ENCODE data around the gene CMTM1. TPM values are rescaled to one million over a fixed set of nuclear protein-coding genes. Genes with fewer than 3 reads are reported as not detected.
"Not testable (repeated sequence)": the region's sequence is repeated elsewhere in the genome, so short reads cannot be mapped to it uniquely, and the experiment has no call there.

The CMTM1 gene
- total RNA-seq, 1 donor from 2014 or later = 0.92 TPM

DNA sequence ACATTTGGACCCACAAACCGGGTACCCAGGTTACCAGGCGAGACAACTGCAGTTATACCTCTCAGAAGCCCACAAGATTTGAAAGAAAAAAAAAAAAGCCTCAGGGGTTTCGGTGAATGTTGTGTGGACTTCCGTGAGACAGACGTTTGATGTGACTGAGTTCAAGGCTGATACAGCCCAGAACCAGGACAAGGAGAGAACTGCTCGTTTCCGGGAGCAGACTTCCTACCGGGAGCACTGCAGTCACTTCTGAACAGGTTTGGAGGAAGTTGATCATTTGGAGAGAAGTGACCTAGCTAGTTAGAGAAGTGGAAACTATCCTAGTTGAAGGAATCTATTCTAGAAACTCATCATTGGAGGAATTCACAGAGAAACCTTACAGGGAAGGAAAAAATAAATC is 13.0 kb upstream of the CMTM1 start:
- ATAC-seq (no peak), DNase-seq (ENCODE audit: missing footprints) (no peak)
- intact Hi-C loops (cut with DNase I) = loop anchor here (2.0 kb wide), 1 partner anchor 52 kb away; the partner anchor contains the start of gene CMTM3

DNA sequence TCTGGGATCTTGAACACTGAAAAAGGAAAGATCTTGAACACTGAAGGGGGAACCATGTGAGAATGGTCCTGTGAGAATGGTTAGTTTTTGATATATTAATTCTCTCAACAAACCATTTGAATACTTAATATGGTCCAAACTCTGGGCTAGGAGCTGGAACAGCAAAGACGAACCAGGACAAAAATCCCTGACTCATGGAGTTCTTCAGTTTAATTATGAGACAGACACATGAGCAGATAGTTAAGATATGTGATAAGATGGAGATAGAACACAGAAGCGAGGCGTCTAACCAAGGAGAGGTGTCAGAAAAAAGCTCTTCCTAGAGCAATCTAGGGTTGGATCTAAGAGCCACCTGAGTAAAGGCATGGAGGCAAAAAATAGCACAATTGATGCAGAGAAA is 12.2 kb upstream of the CMTM1 start:
- DNase-seq (ENCODE audit: missing footprints) (no peak), ATAC-seq (no peak)
- intact Hi-C loops (cut with DNase I) = no loop called here

DNA sequence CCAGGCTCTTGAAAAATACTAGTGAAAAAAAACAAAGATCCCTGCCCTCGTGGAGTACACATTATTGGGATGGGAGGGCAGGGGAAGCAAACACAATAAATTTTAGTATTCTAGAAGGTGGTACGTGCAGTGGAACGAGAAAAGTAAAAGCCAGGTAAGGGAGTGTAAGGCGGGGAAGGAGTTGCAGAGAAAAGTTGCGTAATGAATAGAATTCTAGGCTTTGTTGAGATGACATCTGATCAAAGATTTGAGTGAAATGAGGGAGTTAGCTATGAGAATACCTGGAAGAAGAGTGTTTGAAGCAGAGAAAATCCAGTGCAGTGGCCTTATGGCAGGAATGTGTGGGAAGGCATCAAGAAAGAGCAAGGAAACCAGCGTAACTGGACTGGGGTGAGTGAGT is 11.7 kb upstream of the CMTM1 start:
- intact Hi-C loops (cut with DNase I) = no loop called here
- DNase-seq (ENCODE audit: missing footprints) = no peak
- ATAC-seq = no peak

DNA sequence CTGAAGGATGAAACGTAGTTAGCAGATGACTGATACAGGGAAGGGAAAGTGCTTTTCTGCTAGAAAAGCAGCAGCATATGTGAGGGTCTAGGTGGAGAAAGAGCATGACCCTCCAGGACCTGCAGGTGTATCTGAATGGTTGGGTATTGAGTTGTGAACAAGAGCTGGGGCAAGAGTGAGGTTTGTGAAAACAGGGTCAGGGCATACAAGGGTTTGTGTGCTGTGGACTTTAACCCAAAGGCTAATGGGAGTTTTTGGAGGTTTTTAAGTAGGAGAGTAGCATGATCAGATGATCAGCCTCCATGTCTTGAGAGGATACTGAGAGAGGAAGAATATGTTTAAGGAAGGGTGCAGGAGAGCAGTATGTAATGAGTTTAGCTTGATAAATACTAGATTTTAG is 6.1 kb upstream of the CMTM1 start:
- DNase-seq (ENCODE audit: missing footprints) (no peak), ATAC-seq (no peak)
- intact Hi-C loops (cut with DNase I) = no loop called here

DNA sequence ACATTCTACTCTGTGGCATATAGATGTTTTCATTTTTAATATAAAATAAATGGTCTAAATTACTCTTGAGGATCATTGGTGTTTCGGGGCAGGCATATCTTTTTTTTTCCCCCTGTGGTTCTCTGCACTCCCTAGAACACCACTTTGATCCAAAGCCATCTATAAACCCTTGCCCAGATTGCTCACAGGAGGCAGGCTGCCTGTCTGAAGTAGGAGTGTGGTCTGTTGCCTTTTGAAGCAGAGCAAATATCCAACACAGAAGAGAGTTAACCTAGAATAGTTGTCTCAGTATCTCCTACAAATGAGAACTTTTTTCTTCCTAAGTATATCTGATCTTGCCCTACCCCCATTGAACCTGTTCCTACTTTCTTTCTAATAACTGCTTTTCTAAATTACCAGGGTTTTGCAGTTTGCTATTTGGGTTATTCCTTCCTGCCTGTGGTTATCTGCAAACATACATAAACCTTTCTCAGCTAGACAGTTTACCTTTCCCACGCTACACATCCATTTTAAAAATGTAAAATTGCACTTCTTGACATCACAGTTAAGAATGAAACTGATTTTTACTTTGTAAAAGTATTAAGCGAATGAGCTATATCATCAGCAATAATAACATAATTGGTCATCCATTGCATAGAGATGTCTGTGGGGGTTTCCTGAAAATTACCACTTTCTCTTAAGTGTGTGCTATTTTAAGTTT is 4.7 kb upstream of the CMTM1 start:
- intact Hi-C loops (cut with DNase I) = no loop called here
- ATAC-seq (no peak), DNase-seq (ENCODE audit: missing footprints) (no peak)

DNA sequence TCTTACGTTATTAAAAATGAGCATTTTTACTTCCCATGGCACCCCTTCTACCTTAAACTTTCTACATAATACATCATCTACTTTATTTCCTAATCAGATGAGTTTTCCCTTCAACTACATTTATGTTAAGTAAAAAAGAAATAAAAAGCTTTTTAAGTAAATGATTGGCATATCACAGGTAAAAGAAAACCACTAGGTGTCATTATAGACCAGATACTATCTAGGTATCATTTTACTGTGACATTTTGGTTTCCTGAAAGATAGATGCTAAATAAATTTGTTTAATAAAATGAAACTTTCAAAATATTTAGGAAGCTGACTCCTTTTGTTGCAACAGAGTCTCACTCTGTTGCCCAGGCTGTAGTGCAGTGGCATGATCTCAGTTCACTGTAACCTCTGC is 3.8 kb upstream of the CMTM1 start:
- ATAC-seq = no peak
- intact Hi-C loops (cut with DNase I) = no loop called here
- DNase-seq (ENCODE audit: missing footprints) = no peak

DNA sequence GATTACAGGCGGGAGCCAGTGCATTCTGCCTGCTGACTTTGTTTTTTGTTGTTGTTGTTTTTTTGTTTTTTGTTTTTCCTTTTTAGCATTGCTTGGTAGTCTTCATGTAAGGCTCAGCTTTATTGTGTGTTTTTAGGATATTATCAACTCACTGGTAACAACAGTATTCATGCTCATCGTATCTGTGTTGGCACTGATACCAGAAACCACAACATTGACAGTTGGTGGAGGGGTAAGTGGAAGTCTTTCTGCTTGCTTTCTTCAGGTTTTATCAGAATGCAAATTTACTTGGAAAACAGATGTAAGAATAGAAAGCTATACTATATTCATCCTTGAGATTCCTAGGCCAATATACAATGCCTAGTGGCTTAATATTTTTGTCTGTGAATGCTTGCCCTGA is 3.3 kb upstream of the CMTM1 start:
- ATAC-seq (no peak), DNase-seq (ENCODE audit: missing footprints) (no peak)
- intact Hi-C loops (cut with DNase I) = no loop called here

DNA sequence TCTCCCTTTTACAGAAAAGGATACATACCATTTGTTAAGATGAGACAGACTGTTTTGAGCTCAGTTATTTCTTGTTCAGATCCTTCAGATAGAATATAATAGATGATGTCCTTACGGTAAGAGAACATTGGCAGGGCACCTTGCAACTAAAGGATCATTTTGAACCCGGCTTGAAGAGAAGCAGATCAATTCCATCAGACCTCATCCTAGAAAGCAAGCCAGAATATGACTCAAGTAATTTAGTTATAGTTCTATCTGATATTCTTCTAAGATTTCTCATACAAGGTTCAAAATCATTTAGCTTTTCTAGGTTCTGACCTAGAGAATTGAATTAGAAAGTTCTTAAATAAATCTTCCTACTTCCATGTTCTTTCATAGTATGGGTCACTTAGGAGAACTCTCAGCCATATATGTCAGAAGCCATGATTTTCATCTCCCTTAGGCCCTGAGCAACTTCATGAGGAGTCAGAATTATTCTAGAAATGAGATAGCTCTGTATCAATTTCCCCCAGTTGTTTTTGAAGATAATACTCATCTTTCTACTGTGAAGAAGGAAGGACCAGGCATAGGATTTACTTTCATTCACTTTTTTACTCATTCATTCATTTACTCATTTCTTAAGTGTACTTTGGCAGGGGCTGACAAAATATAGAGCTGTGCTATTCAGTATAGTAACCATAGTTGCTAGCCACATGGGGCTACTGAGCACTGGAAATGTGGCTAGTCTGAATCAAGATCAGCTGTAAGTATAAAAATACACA is 2.5 kb upstream of the CMTM1 start:
- DNase-seq (ENCODE audit: missing footprints) (no peak), ATAC-seq (no peak)
- intact Hi-C loops (cut with DNase I) = no loop called here

DNA sequence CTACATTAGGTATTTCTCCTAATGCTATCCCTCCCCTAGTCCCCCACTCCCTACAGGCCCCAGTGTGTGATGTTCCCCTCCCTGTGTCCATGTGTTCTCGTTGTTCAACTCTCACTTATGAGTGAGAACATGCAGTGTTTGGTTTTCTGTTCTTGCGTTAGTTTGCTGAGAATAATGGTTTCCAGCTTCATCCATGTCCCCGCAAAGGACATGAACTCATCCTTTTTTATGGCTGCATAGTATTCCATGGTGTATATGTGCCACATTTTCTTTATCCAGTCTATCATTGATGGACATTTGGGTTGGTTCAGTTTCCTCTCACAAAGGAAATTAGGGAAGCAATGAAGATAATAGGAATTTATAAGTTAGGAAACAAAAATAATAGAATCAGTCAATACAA is 1.0 kb downstream of the CMTM1 start:
- intact Hi-C loops (cut with DNase I); ATAC-seq; DNase-seq (ENCODE audit: missing footprints): not testable (repeated sequence)

DNA sequence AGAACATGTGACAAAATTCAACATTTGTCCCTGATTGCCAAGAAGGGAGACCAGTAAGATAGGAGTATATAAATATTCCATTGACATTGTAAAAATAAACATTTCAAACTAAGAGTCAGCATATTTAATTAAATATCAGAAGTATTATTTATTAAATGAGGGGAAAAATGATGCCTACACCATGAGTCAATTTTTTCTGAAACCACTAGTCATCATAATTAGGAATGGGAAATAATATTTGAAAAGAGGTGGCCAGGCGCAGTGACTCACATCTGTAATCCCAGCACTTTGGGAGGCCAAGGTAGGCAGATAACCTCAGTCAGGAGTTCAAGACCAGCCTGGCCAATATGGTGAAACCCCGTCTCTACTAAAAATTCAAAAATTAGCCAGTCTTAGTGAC is 2.1 kb downstream of the CMTM1 start:
- intact Hi-C loops (cut with DNase I) = no loop called here

DNA sequence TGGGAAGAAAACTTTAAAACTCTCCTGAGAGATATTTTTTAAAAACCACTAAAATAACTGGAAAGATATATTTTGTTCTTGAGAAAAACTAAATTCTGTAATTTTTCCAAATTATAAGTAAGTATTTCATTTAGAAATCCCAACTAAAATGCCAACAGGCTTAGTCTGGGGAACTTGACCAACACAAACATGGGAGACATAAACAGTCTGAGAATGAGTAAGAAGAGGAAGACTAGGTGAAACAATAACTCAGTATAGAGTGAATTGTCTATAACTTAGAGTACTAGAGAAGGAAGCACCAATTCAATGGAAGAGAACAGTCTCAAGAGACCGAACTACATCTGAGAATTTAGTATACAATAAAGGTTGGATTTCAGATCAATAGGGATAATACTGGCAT is 2.9 kb downstream of the CMTM1 start:
- ATAC-seq = no peak
- no peak for DNase-seq (ENCODE audit: missing footprints)
- intact Hi-C loops (cut with DNase I) = no loop called here

More for the DNA sequence above, 2.1 kb downstream of the CMTM1 start:
- DNase-seq (ENCODE audit: missing footprints) = no peak
- no peak for ATAC-seq

DNA sequence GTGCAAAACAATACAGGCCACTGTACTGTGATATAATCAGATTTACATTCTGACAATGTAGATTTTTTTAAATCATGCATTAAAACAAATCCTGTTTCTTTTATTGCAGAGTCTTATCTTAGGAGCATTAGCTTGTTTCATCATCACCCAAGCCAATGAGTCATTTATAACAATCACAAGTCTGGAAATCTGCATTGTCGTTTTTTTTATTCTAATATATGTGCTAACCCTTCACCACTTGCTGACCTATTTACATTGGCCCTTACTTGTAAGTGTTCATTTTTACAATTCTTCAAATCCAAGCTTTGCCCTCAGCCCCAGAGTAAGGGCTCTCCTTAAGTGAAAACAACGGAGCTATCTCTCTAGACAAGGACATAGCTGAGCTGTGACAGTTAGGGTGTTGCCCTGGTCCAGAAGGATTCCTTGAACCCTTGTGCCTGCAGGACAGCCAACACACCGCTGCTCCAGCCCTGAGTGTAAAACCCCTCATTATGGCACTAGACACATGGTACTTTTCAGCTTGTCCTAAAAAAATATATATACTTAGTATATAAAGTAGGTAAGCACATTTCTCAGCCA is 3.7 kb downstream of the CMTM1 start:
- ATAC-seq (no peak), DNase-seq (ENCODE audit: missing footprints) (no peak)
- intact Hi-C loops (cut with DNase I) = no loop called here

DNA sequence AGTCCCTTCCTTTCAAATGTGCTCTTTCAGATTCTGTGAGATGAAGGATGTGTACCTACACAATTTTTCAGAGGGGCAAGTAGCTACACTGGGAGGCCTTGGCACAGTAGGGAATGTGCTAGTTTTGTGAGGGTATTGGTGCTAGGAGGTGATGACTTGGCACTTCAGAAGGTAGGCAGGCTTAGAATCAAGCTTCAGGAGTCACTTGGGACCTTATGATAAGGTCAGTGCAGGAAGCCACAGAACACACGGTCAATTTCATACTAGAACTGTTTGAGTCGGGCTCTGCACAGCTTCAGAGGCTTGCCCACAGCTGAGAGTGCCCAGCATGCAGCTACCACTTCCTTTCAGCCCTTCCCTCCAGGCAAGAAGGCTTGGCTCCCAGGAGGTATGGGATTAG is 6.1 kb downstream of the CMTM1 start:
- intact Hi-C loops (cut with DNase I) = no loop called here

DNA sequence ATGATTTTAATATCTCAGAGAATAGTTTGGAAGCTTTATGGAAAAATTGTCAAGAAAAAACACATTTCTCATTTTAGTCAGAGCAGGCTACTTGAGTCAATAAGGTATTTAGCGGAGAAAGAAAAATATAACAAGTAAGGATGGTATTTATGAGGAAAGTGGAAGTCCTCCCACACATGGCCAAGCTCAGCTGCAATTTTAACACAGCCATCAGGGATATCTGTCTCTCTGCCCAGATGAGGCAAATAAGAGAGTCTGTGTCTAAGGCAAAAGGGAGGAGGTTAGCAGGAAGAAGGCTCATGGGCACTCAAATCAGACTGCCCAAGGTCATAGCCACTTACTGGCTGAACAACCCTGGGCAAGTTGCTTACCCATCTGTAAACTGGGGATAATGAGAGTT is 7.8 kb downstream of the CMTM1 start:
- intact Hi-C loops (cut with DNase I) = no loop called here
- ATAC-seq = no peak
- DNase-seq (ENCODE audit: missing footprints) = no peak

More for the DNA sequence above, 6.1 kb downstream of the CMTM1 start:
- ATAC-seq = no peak
- DNase-seq (ENCODE audit: missing footprints) = no peak

DNA sequence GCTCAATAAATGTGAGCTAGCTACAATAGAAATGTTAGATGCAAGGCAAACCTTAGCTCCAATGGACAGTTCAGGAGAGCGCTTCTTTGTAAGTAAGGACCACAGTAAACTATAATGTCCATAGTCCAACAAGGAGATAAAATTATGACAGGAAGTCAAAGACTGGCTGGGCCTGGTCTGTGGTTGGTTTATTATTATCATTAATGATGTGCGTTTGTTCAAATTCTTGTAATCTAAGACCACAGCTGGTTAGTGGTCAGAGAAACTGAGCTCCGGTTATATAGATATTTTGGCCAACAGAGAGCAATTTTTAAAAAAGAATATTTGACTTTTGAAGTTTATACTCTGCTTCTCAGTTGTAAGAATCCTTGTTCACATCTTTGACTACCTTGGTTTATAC is 8.3 kb downstream of the CMTM1 start:
- intact Hi-C loops (cut with DNase I) = no loop called here
- no peak for DNase-seq (ENCODE audit: missing footprints)
- no peak for ATAC-seq

DNA sequence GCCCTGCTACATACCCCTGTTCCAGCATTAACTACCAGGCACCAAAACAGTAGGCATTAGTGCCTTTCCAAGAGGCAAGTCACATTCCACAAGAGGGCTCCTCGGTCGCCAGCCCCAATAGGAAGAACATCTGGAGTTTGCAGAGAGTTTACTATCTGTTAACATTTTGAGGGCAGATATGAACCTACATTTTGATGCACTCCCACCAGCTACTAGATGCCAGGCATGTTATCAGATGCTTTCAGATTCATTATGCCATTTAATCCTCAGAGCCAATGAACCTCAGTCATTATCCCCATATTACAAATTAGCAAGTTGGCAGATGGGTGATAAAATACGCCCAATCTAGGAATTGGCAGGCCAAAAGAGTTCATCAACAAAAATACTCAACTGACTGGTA is 8.8 kb downstream of the CMTM1 start:
- no peak for DNase-seq (ENCODE audit: missing footprints)
- intact Hi-C loops (cut with DNase I) = no loop called here
- ATAC-seq = no peak

DNA sequence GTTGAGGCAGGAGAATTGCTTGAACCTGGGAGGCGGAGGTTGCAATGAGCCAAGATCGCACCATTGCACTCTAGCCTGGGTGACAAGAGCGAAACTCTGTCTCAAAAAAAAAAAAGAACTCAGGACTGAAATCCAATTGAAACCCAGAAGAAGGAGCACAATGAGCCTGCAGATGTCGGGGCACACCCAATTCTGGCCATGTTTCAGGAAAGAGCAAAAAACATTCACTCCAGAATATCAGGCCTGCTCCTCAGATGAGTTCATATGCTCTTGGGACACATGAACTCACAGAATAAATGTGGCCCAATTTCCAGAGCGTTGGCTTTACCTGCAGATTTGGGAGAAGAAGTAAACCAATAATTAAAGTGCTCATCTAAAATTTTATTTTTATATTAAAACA is 10.1 kb downstream of the CMTM1 start:
- no peak for DNase-seq (ENCODE audit: missing footprints)
- ATAC-seq = no peak
- intact Hi-C loops (cut with DNase I) = no loop called here

DNA sequence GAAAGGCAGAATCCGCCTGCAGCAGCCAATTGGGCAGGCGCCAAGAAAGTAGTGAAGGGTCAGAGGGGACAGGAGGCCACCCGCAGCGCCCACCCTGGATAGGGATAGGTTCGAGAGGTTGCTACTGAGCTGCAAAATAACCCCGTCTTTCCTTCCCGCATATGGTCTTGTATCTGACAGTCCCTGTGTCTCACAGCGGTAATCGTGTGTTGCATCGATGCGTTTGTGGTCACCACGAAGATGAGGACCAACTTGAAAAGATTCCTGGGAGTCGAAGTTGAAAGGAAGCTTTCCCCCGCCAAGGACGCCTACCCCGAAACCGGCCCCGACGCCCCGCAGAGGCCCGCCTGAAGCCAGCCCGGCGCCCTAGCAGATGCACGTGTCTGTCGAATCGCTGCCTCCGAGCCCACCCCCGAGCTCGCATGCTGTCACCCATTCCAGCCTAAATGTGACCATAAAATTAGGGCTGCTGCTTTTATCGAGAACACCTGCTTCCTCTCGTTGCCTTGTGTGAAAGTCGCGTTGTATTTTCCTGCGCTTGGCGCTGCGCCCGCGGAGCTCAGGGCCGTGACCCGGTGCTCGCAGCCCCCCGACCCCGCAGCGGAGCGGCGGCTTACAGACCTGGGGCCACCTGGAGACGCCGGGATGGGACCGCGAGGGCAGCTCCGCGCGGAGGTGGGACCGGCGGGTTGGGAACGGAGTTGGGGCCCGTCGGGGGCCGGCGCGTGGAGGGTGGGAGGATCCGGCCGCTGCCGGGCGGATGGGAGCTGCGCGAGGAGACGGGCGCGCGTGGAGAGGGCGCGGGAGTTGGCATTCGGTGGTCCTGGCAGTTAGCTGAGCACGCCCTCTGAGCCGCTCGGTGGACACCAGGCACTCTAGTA is 12.7 kb downstream of the CMTM1 start, which contains the start of gene CMTM2:
Gene CMTM2 (plus strand): TSS at position 813 of the 881 bp plus-strand sequence. CDS start 145 bp downstream, outside the sequence.
- no peak for ATAC-seq
- DNase-seq (ENCODE audit: missing footprints) = no peak

DNA sequence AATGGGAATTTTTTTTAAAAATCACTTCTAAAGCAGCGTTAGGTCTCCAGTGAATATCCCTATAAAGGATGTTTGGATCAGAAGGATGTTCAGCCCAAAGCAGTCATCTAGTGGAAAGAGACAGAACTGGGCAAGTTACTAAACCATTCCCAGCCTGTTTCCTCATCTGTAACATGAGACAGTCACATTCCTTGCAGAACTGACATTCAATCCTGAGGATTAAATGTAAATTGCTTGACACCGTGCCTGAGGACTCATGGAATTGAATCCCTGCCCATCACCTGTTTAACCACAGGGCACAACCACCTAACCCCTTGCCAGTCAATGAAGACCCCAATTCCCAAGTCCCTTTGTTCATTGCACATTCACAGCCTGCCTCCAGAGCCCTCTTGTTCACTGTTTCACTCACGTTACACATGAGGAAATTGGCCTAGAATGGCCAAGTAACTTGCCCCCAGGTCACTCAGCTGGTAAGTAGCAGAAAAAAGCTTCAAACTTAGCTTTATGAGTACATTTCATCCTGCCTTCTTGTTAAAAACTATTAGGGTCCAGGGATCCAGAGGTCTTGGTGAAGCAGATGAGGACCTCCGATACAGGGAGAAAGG is 14.5 kb downstream of the CMTM1 start:
- intact Hi-C loops (cut with DNase I) = no loop called here
- DNase-seq (ENCODE audit: missing footprints) (no peak), ATAC-seq (no peak)

More for the DNA sequence above, 12.7 kb downstream of the CMTM1 start, which contains the start of gene CMTM2:
- intact Hi-C loops (cut with DNase I) = no loop called here
